GM12878 (cell line): ENCODE measurements around the gene MYO1E. TPM values are rescaled to one million over a fixed set of nuclear protein-coding genes. Genes with fewer than 3 reads are reported as not detected.

Source experiments
- BHLHE40 ChIP-seq, 2 experiments: fragments of 450-650 bp in 1 of 2; IDR thresholded peaks; 2 replicates each; pipeline ENCODE4 v1.6.1; 2011 to 2017; ENCODE audit warnings: low read depth in 2 of 2, borderline replicate concordance in 1 of 2, improper control_type of control experiment in 1 of 2, low read length in 1 of 2, mild to moderate bottlenecking in 1 of 2
- BMI1 ChIP-seq: fragments of 450-650 bp; IDR thresholded peaks from 2 replicates; pipeline ENCODE4 v1.6.1; 2016; ENCODE audit warnings: mild to moderate bottlenecking, moderate library complexity, borderline replicate concordance
- BRCA1 ChIP-seq: IDR thresholded peaks from 2 replicates; pipeline ENCODE4 v1.6.1; 2011; ENCODE audit warnings: low read depth, low read length, improper control_type of control experiment
- EED ChIP-seq: sonication (generic); IDR thresholded peaks from 2 replicates; pipeline ENCODE4 v1.6.1; 2016; ENCODE audit warnings: antibody characterized with exemption, low read depth
- EP300 ChIP-seq, 2 experiments: fragments of 150-350 bp in 1 of 2; IDR thresholded peaks; 2 replicates each; pipeline ENCODE4 v1.6.1; 2011 to 2012; ENCODE audit warnings: low read depth in 2 of 2, low read length in 2 of 2, borderline replicate concordance in 1 of 2, improper control_type of control experiment in 1 of 2, inconsistent platforms in 1 of 2; ENCODE audit not compliant: control insufficient read depth in 1 of 2
- FOXM1 ChIP-seq: IDR thresholded peaks from 2 replicates; pipeline ENCODE4 v1.6.1; 2012; ENCODE audit warnings: low read depth, mild to moderate bottlenecking, inconsistent platforms, low read length, moderate library complexity
- IKZF1 ChIP-seq: fragments of 450-650 bp; conservative IDR thresholded peaks from 2 replicates; pipeline ENCODE4 v1.6.1; 2017; ENCODE audit warnings: antibody characterized with exemption, mild to moderate bottlenecking
- KDM1A ChIP-seq: fragments of 200-600 bp; sonication (generic); IDR thresholded peaks from 2 replicates; pipeline ENCODE4 v1.6.1; 2016; ENCODE audit warnings: borderline replicate concordance
- MTA2 ChIP-seq: fragments of 450-650 bp; IDR thresholded peaks from 2 replicates; pipeline ENCODE4 v1.6.1; 2016; ENCODE audit warnings: low read depth, mild to moderate bottlenecking, moderate library complexity
- MYB ChIP-seq: fragments of 150-350 bp; IDR thresholded peaks from 2 replicates; pipeline ENCODE4 v1.6.1; 2014; ENCODE audit warnings: mild to moderate bottlenecking, low read depth, low read length, borderline replicate concordance
- RAD21 ChIP-seq: IDR thresholded peaks from 2 replicates; pipeline ENCODE4 v1.6.1; 2011; ENCODE audit warnings: mild to moderate bottlenecking, low read depth, low read length, moderate library complexity; ENCODE audit not compliant: insufficient read depth
- RFX5 ChIP-seq: IDR thresholded peaks from 2 replicates; pipeline ENCODE4 v1.6.1; 2011; ENCODE audit warnings: low read depth, low read length, improper control_type of control experiment
- SMC3 ChIP-seq: IDR thresholded peaks from 2 replicates; pipeline ENCODE4 v1.6.1; 2011; ENCODE audit warnings: low read length, improper control_type of control experiment, borderline replicate concordance
- SPI1 ChIP-seq: IDR thresholded peaks from 2 replicates; pipeline ENCODE4 v1.6.1; 2011; ENCODE audit warnings: low read depth, mild to moderate bottlenecking, low read length, moderate library complexity, borderline replicate concordance; ENCODE audit not compliant: insufficient read depth
- SRF ChIP-seq, 2 experiments: IDR thresholded peaks; 2 replicates each; pipeline ENCODE4 v1.6.1; 2011; ENCODE audit warnings: low read depth in 2 of 2, low read length in 2 of 2, mild to moderate bottlenecking in 1 of 2, moderate library complexity in 1 of 2
- STAT3 ChIP-seq: IDR thresholded peaks from 2 replicates; pipeline ENCODE4 v1.6.1; 2011; ENCODE audit warnings: low read depth, low read length, improper control_type of control experiment
- SUZ12 ChIP-seq: fragments of 200-600 bp; sonication (generic); IDR thresholded peaks from one replicate; pipeline ENCODE4 v1.6.1; 2018; ENCODE audit warnings: antibody characterized with exemption, mild to moderate bottlenecking; ENCODE audit not compliant: unreplicated experiment
- TAF1 ChIP-seq: IDR thresholded peaks from 2 replicates; pipeline ENCODE4 v1.6.1; 2011; ENCODE audit warnings: mild to moderate bottlenecking, low read depth, low read length, borderline replicate concordance
- ZNF217 ChIP-seq: fragments of 450-650 bp; IDR thresholded peaks from 2 replicates; pipeline ENCODE4 v1.6.1; 2017; ENCODE audit warnings: antibody characterized with exemption, mild to moderate bottlenecking
- polyA plus RNA-seq, 11 experiments: library from polyadenylated mRNA; depleted of rRNA in 4 of 11; unstranded in 6 of 11; stranded (reverse) in 5 of 11; fragments of >200 nt; fragmentation: Nextera tagmentation in 4 of 11; fragmentation: Illumina TruSeq in 1 of 11; extraction: Ambion mirVana in 4 of 11; extraction: Trizol in 1 of 11; gene quantifications; 1 replicate in 1 of 11; 2 replicates in 10 of 11; pipeline versions ENCODE4 v1.2.1 to v1.2.3, GENCODE V29; 2011 to 2016; ENCODE audit warnings: inconsistent platforms in 2 of 11, missing spikeins in 2 of 11, low read depth in 1 of 11
- total RNA-seq, 4 experiments: library from RNA; depleted of rRNA in 3 of 4; stranded (reverse); fragments of >200 nt in 3 of 4; fragmentation: Illumina TruSeq in 1 of 4; extraction: Trizol in 1 of 4; gene quantifications; 2 replicates each; pipeline versions ENCODE4 v1.2.1 to v1.2.3, GENCODE V29; 2013 to 2021
- TF ChIP-seq, protein P1 (sequence below): IDR thresholded peaks from 2 replicates; pipeline ENCODE4 v1.6.1; 2011; ENCODE audit warnings: borderline replicate concordance, low read depth, mild to moderate bottlenecking, moderate library complexity, mixed read lengths, low read length; ENCODE audit not compliant: insufficient read depth; ENCODE audit errors: extremely low read length
- TF ChIP-seq, protein P2 (sequence below): fragments of 450-650 bp; IDR thresholded peaks from 2 replicates; pipeline ENCODE4 v1.6.1; 2017; ENCODE audit warnings: mild to moderate bottlenecking, moderate library complexity
- TF ChIP-seq, protein P3 (sequence below): fragments of 450-650 bp; IDR thresholded peaks from 2 replicates; pipeline ENCODE4 v1.6.1; 2017; ENCODE audit warnings: mild to moderate bottlenecking

The MYO1E gene
- total and polyA plus RNA-seq, 10 of the 15 experiments (the other 5 are each of a cell fraction or from before 2014, with no cell fraction given) = 10.3 to 266 (median 64.9) TPM

DNA sequence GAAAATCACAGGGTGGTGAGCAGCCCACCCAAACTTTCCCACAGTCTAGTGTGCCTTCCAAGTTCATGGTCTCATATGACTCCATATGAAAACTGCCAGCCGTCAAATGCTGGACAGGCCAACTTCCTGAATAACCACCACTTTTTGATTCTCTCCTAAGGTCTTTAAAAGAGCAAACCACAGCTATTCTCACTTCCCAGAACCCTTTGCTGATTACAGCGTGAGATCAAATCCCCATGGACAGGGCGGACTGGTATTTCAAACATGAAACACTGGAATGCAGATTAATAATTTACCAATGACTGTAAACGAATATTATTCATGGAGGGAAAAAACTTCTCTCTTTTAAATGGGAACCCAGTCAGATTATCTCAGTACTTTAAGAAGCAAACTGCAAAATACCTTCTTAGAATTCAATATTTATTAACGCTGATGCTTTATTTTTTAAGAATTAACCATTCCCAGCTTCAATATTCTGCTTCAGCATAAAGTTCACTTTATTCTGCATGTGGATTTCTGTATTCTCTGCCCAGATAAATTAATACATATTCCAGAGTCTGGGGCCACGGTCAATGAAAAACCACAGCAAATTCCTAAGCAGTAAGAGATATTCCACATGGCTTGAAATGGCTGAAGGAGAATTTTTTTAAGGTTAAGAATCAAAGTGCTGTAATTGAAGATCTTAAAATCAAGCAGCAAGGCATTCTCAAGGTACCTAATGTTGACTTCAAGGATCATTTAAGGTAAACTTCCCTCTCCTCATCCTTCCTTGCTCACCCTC is 42.9 kb downstream of the MYO1E start (continued):
- TF ChIP-seq SUZ12 = no peak
- no peak for TF ChIP-seq EP300 (IDR thresholded peaks at IDR 0.05; ENCODE audit: borderline replicate concordance in 1 of 2, control insufficient read depth in 1 of 2, low read depth in 2 of 2, low read length in 2 of 2)
- TF ChIP-seq ZNF217 = no peak
- no peak for TF ChIP-seq SMC3
- TF ChIP-seq KDM1A = no peak
- TF ChIP-seq, protein P1, sequence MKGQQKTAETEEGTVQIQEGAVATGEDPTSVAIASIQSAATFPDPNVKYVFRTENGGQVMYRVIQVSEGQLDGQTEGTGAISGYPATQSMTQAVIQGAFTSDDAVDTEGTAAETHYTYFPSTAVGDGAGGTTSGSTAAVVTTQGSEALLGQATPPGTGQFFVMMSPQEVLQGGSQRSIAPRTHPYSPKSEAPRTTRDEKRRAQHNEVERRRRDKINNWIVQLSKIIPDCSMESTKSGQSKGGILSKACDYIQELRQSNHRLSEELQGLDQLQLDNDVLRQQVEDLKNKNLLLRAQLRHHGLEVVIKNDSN = no peak
- TF ChIP-seq MYB = no peak
- TF ChIP-seq IKZF1 = peak; percentile 39
- TF ChIP-seq, protein P2, sequence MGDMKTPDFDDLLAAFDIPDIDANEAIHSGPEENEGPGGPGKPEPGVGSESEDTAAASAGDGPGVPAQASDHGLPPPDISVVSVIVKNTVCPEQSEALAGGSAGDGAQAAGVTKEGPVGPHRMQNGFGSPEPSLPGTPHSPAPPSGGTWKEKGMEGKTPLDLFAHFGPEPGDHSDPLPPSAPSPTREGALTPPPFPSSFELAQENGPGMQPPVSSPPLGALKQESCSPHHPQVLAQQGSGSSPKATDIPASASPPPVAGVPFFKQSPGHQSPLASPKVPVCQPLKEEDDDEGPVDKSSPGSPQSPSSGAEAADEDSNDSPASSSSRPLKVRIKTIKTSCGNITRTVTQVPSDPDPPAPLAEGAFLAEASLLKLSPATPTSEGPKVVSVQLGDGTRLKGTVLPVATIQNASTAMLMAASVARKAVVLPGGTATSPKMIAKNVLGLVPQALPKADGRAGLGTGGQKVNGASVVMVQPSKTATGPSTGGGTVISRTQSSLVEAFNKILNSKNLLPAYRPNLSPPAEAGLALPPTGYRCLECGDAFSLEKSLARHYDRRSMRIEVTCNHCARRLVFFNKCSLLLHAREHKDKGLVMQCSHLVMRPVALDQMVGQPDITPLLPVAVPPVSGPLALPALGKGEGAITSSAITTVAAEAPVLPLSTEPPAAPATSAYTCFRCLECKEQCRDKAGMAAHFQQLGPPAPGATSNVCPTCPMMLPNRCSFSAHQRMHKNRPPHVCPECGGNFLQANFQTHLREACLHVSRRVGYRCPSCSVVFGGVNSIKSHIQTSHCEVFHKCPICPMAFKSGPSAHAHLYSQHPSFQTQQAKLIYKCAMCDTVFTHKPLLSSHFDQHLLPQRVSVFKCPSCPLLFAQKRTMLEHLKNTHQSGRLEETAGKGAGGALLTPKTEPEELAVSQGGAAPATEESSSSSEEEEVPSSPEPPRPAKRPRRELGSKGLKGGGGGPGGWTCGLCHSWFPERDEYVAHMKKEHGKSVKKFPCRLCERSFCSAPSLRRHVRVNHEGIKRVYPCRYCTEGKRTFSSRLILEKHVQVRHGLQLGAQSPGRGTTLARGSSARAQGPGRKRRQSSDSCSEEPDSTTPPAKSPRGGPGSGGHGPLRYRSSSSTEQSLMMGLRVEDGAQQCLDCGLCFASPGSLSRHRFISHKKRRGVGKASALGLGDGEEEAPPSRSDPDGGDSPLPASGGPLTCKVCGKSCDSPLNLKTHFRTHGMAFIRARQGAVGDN = peak; percentile 36; the same call in 1 of the 2 replicates
- TF ChIP-seq TAF1 = no peak
- TF ChIP-seq STAT3 = no peak
- TF ChIP-seq SRF (IDR thresholded peaks at IDR 0.05; ENCODE audit: low read depth in 2 of 2, low read length in 2 of 2) = no peak
- no peak for TF ChIP-seq BRCA1
- no peak for TF ChIP-seq RAD21
- TF ChIP-seq, protein P3, sequence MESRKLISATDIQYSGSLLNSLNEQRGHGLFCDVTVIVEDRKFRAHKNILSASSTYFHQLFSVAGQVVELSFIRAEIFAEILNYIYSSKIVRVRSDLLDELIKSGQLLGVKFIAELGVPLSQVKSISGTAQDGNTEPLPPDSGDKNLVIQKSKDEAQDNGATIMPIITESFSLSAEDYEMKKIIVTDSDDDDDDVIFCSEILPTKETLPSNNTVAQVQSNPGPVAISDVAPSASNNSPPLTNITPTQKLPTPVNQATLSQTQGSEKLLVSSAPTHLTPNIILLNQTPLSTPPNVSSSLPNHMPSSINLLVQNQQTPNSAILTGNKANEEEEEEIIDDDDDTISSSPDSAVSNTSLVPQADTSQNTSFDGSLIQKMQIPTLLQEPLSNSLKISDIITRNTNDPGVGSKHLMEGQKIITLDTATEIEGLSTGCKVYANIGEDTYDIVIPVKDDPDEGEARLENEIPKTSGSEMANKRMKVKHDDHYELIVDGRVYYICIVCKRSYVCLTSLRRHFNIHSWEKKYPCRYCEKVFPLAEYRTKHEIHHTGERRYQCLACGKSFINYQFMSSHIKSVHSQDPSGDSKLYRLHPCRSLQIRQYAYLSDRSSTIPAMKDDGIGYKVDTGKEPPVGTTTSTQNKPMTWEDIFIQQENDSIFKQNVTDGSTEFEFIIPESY = no peak
- no peak for TF ChIP-seq BMI1
- TF ChIP-seq SPI1 = peak; percentile 59; the same call in 1 of the 2 replicates
- no peak for TF ChIP-seq BHLHE40 (IDR thresholded peaks at IDR 0.05; ENCODE audit: borderline replicate concordance in 1 of 2, low read depth in 2 of 2, low read length in 1 of 2)
- no peak for TF ChIP-seq MTA2
- TF ChIP-seq FOXM1 = no peak
- no peak for TF ChIP-seq RFX5
- no peak for TF ChIP-seq EED
- TF ChIP-seq, all 136 proteins: peak for 6
